SK-N-SH treated with all-trans-retinoic acid at 6 μM for 48 hours (cell line): ENCODE results near the gene ARAP2.

Source experiments
- ARNTL ChIP-seq: fragments of 450-650 bp; formaldehyde crosslinking; IDR thresholded peaks from 2 replicates; pipeline ENCODE4 v1.5.0; 2020; ENCODE audit warnings: low read depth, mild to moderate bottlenecking, moderate library complexity, borderline replicate concordance
- CSDC2 ChIP-seq: fragments of 250-450 bp; sonication (Bioruptor Pico); IDR thresholded peaks from 2 replicates; pipeline ENCODE4 v1.5.0; 2020; ENCODE audit warnings: mild to moderate bottlenecking, moderate library complexity
- ISL1 ChIP-seq: fragments of 250-450 bp; sonication (Bioruptor Pico); IDR thresholded peaks from 2 replicates; pipeline ENCODE4 v2.1.2; 2022; ENCODE audit warnings: mild to moderate bottlenecking, moderate library complexity
- OSR1 ChIP-seq: fragments of 250-450 bp; sonication (Bioruptor Pico); IDR thresholded peaks from 2 replicates; pipeline ENCODE4 v1.8.0; 2022; ENCODE audit warnings: moderate library complexity, mild to moderate bottlenecking, inconsistent platforms
- PATZ1 ChIP-seq: fragments of 250-450 bp; sonication (Bioruptor Pico); IDR thresholded peaks from 2 replicates; pipeline ENCODE4 v1.8.0; 2020; ENCODE audit warnings: mild to moderate bottlenecking, moderate library complexity, borderline replicate concordance
- PPARA ChIP-seq: fragments of 250-450 bp; sonication (Bioruptor Pico); IDR thresholded peaks from 2 replicates; pipeline ENCODE4 v1.5.0; 2020; ENCODE audit warnings: mild to moderate bottlenecking, borderline replicate concordance
- RARB ChIP-seq: fragments of 250-450 bp; sonication (Bioruptor Pico); IDR thresholded peaks from 2 replicates; pipeline ENCODE4 v1.8.0; 2021; ENCODE audit warnings: mild to moderate bottlenecking, moderate library complexity
- TSHZ2 ChIP-seq: fragments of 250-450 bp; sonication (Bioruptor Pico); IDR thresholded peaks from 2 replicates; pipeline ENCODE4 v1.5.0; 2020; ENCODE audit warnings: mild to moderate bottlenecking, moderate library complexity
- ZFP3 ChIP-seq: fragments of 250-450 bp; sonication (Bioruptor Pico); IDR thresholded peaks from 2 replicates; pipeline ENCODE4 v1.5.0; 2020; ENCODE audit warnings: mild to moderate bottlenecking, moderate library complexity
- ZFP30 ChIP-seq: fragments of 450-650 bp; formaldehyde crosslinking; IDR thresholded peaks from 2 replicates; pipeline ENCODE4 v1.5.0; 2022; ENCODE audit warnings: mild to moderate bottlenecking, moderate library complexity
- ZNF70 ChIP-seq: fragments of 450-650 bp; formaldehyde crosslinking; IDR thresholded peaks from 2 replicates; pipeline ENCODE4 v1.5.0; 2020; ENCODE audit warnings: mild to moderate bottlenecking, moderate library complexity
- TF ChIP-seq, protein P1 (sequence below): fragments of 250-450 bp; sonication (Bioruptor Pico); IDR thresholded peaks from 2 replicates; pipeline ENCODE4 v1.8.0; 2021; ENCODE audit warnings: low read depth, mild to moderate bottlenecking, moderate library complexity, borderline replicate concordance
- TF ChIP-seq, protein P2 (sequence below): fragments of 250-450 bp; sonication (Bioruptor Pico); IDR thresholded peaks from 2 replicates; pipeline ENCODE4 v1.5.1; 2021; ENCODE audit warnings: mild to moderate bottlenecking, moderate library complexity

GRCh38 chr4:36128689-36129088 lies 115.6 kb downstream of the ARAP2 start:
- no peak for TF ChIP-seq TSHZ2
- TF ChIP-seq RARB (CRISPR knock-in tag) = no peak
- no peak for TF ChIP-seq ARNTL
- TF ChIP-seq, protein P1, sequence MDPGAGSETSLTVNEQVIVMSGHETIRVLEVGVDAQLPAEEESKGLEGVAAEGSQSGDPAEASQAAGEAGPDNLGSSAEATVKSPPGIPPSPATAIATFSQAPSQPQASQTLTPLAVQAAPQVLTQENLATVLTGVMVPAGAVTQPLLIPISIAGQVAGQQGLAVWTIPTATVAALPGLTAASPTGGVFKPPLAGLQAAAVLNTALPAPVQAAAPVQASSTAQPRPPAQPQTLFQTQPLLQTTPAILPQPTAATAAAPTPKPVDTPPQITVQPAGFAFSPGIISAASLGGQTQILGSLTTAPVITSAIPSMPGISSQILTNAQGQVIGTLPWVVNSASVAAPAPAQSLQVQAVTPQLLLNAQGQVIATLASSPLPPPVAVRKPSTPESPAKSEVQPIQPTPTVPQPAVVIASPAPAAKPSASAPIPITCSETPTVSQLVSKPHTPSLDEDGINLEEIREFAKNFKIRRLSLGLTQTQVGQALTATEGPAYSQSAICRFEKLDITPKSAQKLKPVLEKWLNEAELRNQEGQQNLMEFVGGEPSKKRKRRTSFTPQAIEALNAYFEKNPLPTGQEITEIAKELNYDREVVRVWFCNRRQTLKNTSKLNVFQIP (CRISPR knock-in tag) = no peak
- TF ChIP-seq ISL1 (CRISPR knock-in tag) = no peak
- TF ChIP-seq ZFP3 (CRISPR knock-in tag) = no peak
- no peak for TF ChIP-seq ZFP30 (CRISPR knock-in tag)
- TF ChIP-seq CSDC2 (CRISPR knock-in tag) = no peak
- TF ChIP-seq PATZ1 (CRISPR knock-in tag) = no peak
- no peak for TF ChIP-seq PPARA (CRISPR knock-in tag)
- TF ChIP-seq, protein P2, sequence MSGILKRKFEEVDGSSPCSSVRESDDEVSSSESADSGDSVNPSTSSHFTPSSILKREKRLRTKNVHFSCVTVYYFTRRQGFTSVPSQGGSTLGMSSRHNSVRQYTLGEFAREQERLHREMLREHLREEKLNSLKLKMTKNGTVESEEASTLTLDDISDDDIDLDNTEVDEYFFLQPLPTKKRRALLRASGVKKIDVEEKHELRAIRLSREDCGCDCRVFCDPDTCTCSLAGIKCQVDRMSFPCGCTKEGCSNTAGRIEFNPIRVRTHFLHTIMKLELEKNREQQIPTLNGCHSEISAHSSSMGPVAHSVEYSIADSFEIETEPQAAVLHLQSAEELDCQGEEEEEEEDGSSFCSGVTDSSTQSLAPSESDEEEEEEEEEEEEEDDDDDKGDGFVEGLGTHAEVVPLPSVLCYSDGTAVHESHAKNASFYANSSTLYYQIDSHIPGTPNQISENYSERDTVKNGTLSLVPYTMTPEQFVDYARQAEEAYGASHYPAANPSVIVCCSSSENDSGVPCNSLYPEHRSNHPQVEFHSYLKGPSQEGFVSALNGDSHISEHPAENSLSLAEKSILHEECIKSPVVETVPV (CRISPR knock-in tag) = no peak
- no peak for TF ChIP-seq OSR1
- TF ChIP-seq ZNF70 = no peak
